NCI-H1105 treated with DMSO at 0.1 percent for 48 hours (cell line): ENCODE measurements around the gene RXRA.

ENCODE experiments used
- DNase-seq: peaks from one replicate; lab custom pipeline; 2025; lab: John Stamatoyannopoulos, UW

Gene RXRA

GRCh38 chr9:134469041-134469875, 143.0 kb downstream of the RXRA start:
- no peak for DNase-seq

DNA sequence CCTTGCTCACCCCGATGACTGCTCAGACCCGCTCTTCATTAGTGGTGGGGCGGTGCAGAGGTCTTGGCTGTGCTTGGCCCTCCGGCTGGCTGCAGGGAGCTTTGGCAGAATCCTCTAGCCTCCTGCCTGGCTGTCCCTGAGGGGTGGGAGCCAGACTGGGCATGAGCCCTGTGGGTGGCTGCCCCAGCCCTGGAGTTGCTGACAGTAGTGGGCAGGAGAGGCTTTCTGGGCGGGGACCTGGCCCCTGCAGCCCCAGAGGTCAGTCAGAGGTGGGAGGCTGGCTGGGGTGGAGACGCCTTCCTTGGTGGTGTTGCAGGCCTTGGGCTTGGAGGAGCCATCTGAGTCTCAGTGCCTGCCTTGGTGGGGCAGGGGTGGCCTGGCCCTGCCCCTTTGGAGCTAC, 146.0 kb downstream of the RXRA start:
- no peak for DNase-seq

DNA sequence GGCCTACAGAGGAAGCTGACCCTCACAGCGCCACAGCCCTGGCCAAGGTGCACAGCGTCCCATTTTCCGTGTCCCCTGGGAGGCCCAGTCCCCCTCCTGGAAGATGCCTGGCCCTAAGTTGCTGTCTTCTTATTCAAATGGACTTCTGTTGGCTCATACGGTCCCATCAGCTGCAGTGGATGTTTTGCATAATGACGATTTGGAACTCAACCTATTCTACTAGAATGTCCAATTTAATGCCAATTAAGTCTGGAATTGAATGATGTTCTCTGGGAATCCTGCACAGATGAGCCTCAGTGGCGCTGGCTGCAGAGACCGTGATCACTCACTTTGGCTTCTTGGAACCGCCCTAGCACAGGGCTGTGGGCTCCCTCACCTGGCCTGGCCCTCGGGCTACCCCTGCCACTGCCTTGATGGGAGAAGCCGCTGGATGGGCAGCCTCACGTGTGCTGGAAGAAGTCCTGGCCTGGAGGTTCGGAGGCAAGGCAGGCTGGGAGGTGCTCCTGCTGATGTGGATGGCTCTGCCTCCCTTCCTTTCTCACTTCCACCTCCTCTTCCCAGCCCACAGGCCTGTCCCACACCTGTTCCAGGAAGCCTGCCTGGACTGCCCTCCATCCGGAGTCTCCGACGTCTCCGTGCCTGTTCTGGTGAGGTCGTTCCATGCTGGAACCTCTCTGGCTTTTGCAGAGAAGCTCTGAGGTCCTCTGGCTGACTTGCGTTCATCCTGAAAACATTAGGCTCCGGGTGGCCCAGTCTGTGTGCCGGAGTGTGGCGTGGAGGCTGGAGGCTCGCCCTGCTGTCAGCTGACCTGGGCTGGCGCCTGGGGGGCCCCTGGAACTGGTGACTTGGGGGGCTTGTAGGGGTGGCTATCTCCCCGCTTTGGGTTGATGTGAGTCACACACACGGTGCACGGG, 147.1 kb downstream of the RXRA start:
- no peak for DNase-seq

DNA sequence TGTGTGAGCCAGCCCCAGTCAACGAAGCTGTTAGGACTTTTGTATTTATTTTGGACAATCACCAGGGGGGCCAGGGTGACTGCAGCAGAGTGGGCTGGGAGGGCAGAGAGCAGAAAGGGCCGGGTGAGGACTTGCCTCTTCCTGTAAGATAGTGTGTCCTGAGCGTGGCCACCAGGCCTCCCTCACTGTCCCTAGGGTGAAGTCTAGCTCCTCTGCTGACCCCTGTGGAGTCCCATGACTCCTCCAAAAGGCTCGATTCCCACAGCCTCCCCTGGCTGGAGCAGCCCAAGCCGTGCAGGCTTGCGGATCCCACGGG, 147.8 kb downstream of the RXRA start:
- no peak for DNase-seq

DNA sequence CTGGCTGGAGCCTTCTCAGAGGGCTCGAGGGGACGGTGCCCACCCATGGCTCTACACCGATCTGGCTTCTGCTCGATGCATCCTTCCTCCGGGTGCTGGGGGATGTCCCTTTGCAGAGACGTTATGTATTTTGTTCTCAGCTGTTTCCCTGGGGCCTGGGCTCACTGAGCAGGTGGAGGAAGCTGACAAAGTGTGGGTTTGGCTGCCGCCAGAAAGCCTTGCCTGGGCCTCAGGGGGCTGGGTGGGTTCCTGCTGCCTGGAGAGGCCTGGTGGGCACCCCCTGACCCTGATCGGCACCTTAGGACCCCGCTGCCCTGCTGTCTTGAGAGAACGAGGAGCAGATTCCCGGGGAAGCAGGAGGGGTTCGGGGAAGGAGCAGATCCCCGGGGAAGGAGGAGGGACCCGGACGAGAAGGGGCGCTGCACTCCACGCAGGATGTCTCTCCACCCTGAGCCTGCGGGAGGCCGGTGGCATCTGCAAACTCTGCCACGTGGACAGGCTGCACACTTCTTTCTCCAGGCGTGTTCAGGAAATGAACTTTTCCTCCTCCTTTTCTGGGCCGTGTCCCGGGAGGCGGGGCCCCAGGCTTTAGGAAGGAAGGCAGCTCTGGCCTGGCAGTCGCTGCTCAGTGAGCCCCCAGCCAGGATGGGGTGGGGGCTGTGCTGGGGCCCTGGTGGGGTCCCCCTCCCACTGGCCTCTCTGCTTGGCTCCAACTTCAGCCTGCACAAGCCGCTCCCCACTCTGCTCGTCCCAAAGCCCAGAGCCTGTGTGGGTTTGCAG, 148.9 kb downstream of the RXRA start:
- no peak for DNase-seq

DNA sequence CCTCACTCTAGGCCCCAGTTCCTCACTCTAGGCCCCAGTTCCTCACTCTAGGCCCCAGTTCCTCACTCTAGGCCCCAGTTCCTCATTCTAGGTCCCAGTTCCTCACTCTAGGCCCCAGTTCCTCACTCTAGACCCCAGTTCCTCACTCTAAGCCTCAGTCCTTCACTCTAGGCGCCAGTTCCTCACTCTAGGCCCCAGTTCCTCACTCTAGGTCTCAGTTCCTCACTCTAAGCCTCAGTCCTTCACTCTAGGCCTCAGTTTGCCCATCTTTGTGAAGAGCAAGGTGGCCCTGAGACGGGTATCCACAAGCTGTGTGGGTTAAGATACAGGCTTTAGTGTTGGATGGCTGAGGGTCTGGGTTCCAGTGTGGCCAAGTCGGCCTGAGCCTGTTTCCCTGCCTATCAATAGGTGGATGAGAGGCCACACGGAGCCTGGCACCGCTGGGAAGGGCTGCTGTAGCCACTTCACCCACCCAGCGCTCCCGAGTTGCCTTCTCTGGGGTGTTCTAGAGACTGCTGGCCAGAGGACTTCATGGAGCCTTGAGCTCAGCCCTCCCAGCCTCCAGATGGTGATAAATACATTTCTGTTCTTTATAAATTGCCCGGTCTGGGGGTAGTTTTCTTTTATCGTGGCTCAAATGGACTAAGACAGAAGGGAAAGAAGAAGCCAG, 150.2 kb downstream of the RXRA start:
- no peak for DNase-seq

GRCh38 chr9:134476942-134477335, 150.7 kb downstream of the RXRA start:
- DNase-seq: no peak

GRCh38 chr9:134477342-134477925, 151.2 kb downstream of the RXRA start:
- DNase-seq: no peak

DNA sequence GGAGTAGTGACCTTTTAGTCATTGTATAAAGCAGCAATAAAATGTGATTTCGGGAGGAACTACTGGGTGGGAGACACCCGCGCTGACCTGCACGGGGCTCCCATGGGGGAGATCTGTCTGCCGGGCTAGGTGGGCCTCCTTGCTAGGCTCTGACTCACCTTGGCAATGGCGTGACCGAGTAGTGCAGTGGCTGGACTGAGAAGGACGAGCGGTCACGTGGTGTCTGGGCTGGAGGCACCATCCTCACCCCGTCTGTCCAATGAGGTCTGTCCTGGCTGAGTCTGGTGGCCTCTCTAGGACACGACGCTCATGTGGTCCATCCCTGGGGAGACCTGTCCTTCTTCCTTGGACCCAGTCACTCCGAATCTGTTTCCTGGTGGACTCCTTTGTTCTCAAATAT, 151.7 kb downstream of the RXRA start:
- DNase-seq: no peak

DNA sequence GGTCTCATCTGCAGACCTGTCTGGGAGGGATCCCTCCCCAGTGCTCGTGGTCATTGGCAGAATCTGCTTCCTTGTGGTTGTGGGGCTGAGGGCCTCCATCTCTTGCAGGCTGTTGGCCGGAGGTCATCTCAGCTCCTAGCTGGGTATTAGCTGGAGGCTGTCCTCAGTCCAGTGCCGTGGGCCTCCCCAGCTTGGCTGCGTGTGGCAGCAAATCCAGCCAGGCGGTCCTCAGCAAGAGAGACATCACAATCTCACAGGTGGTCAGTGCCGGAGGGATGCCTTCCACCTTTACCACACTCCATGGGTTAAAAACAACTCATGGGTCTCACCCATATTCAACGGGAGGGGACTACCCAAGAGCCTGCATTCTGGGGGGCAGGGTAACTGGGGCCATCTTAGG, 155.5 kb downstream of the RXRA start:
- DNase-seq: no peak

GRCh38 chr9:134482226-134482625, 156.0 kb downstream of the RXRA start:
- DNase-seq: no peak

- DNase-seq: no peak
These were observed 157.3 kb downstream of the RXRA start for GRCh38 chr9:134483361-134484184.

DNA sequence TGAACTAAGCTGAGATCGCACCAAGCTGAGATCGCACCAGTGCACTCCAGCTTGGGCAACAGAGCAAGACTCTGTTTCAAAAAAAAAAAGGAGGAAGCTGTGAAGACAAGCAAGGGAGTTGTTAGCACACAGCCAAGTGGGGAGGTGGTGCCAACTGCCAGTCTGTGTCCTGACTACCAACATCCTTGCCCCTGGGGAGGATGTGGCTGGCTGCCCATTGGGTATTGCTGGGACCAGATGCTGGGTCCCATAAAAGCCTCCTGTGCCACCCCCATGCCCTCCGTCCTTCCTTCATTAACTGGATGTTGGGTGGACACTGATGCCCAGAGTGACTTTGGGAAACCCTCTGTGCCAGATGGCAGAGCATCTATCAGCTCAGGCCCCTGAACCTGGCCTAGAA, 158.2 kb downstream of the RXRA start:
- no peak for DNase-seq

DNA sequence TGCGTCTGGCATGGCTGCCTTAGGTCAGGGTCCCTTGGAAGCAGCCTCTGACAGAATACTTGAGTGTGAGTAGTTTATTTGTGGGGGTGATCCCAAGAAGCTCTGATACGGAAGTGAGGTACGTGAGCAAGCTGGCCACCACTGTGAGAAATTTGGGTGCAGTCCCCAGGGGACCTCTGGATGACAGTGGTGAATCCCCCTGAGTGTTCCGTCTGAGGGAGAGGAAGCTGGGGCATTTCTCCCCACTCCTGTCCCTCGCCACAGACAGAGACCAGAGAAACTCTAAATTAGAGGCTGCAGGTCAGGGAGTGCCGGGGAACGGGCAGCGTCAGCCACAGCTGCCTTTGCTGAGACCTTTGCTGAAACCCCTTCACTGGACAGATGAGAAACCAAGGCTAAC, 159.4 kb downstream of the RXRA start:
- no peak for DNase-seq

DNA sequence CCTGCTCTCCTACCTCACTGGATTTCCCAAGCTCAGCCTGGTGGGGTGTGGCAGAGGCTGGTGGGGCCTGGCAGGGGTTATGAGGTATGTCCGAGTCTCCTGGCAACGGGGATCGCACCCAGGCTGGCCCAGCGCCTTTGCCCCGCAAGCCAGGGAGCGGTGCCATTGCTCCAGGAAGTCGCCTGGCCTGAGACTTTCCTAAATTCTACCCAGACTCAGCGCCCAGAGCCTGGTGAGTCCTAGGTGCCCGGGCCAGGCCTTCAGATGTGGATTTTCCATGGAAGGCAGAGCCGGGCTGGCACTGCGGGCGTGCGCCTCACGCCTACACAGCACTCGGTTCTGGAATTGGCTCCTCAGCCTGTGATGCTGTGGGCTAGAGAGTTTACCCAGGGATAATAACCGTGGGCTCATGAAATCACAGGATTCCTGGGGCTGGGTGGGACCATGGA, 159.9 kb downstream of the RXRA start:
- DNase-seq: no peak

GRCh38 chr9:134486596-134486995, 160.3 kb downstream of the RXRA start:
- DNase-seq: no peak
